ENCODE measurements around the gene PHLDA3. TPM values are rescaled to one million over a fixed set of nuclear protein-coding genes. Genes with fewer than 3 reads are reported as not detected.

Gene PHLDA3
- total RNA-seq, 2 donors from 2014 or later: 25.2 to 48.8 TPM

DNA sequence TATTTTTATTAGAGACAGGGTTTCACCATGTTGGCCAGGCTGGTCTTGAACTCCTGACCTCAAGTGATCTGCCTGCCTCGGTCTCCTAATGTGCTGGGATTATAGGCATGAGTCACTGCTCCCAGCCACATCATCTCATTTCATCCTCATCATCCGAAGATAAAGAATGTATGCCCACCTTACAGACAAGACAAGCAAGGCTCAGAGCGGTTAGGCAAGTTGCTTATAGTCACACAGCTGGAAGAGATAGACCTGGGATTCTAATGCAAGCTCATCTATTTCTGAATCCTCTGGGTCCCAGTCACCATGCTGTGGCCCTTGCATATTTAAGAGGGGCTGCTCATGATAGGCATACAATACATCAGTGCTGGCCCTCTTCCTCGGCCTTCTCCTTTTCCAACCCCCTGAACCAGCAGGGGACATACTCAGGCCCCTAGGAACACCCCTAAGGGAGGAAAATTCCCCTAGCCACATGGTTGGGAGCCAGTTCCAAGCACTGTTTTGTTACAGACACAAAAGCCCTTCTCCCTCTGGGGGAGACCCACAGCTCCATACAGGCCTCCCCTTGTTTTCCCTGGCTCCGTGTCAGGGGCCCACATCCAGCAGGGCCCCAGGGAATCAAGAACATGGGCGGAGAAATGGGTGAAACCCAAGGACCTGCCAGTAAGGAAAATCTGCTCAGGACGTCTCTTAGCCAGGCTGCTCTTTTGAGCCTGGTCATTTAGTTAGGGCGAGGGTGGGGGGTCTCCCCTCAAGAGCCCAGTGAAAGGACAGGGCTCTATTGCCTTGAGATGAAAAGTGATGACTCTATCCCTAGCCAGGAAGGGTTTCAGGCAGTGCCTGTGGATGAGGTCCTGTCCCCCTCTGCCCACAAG, 31.0 kb upstream of the PHLDA3 start:
- DNase-seq (no peak), ATAC-seq (no peak)
- Histone ChIP-seq H3K27ac (peak overlapping the region in 3 of 4 donors; percentile 3 to 53 (median 25)), H3K4me3 (no peak overlapping the region), H3K4me1 (peaks cover 69% of the 10 kb centered on the region), H3K36me3 (replicated peaks in 1 of 2; ENCODE audit: insufficient read depth in 1 of 2, low read depth in 2 of 2) (peaks cover 0 to 2% of the 10 kb centered on the region in 2 donors), H3K9me3 (no peaks in the 10 kb centered on the region), H3K27me3 (no peaks in the 10 kb centered on the region)
- intact Hi-C loops (cut with DNase I): no loop called here
- 80 to 85% methylated on average over 6 to 8 of the region's 8 CpGs for WGBS, 2 donors
- TF ChIP-seq, protein P1, sequence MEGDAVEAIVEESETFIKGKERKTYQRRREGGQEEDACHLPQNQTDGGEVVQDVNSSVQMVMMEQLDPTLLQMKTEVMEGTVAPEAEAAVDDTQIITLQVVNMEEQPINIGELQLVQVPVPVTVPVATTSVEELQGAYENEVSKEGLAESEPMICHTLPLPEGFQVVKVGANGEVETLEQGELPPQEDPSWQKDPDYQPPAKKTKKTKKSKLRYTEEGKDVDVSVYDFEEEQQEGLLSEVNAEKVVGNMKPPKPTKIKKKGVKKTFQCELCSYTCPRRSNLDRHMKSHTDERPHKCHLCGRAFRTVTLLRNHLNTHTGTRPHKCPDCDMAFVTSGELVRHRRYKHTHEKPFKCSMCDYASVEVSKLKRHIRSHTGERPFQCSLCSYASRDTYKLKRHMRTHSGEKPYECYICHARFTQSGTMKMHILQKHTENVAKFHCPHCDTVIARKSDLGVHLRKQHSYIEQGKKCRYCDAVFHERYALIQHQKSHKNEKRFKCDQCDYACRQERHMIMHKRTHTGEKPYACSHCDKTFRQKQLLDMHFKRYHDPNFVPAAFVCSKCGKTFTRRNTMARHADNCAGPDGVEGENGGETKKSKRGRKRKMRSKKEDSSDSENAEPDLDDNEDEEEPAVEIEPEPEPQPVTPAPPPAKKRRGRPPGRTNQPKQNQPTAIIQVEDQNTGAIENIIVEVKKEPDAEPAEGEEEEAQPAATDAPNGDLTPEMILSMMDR (IDR thresholded peaks at IDR 0.05): no peak
- no peak for TF ChIP-seq POLR2A (IDR thresholded peaks at IDR 0.05)

- TF ChIP-seq, protein P1 (IDR thresholded peaks at IDR 0.05): no peak
- TF ChIP-seq POLR2A (IDR thresholded peaks at IDR 0.05): no peak
- Histone ChIP-seq H3K4me3 (no peak overlapping the region), H3K27me3 (no peaks in the 10 kb centered on the region), H3K4me1 (peaks cover 69% of the 10 kb centered on the region), H3K9me3 (no peaks in the 10 kb centered on the region), H3K27ac (no peak overlapping the region), H3K36me3 (replicated peaks in 1 of 2; ENCODE audit: insufficient read depth in 1 of 2, low read depth in 2 of 2) (peaks cover 0 to 2% of the 10 kb centered on the region in 2 donors)
- WGBS, 2 donors: 92 to 93% methylated on average over 3 of the region's 3 CpGs
- ATAC-seq (no peak), DNase-seq (no peak)
- intact Hi-C loops (cut with DNase I): no loop called here
Measured at GRCh38 chr1:201499191-201499590, 30.2 kb upstream of the PHLDA3 start.

- ATAC-seq: no peak
- Histone ChIP-seq H3K4me3 (no peak overlapping the region), H3K4me1 (peaks cover 69% of the 10 kb centered on the region), H3K27me3 (no peaks in the 10 kb centered on the region), H3K9me3 (no peaks in the 10 kb centered on the region), H3K27ac (no peak overlapping the region), H3K36me3 (replicated peaks in 1 of 2; ENCODE audit: insufficient read depth in 1 of 2, low read depth in 2 of 2) (peaks cover 0 to 2% of the 10 kb centered on the region in 2 donors)
- no peak for TF ChIP-seq POLR2A (IDR thresholded peaks at IDR 0.05)
- TF ChIP-seq, protein P1 (IDR thresholded peaks at IDR 0.05): no peak
- intact Hi-C loops (cut with DNase I): no loop called here
- DNase-seq: no peak
- 95% methylated on average over 4 to 8 of the region's 8 CpGs for WGBS, 2 donors
Measured at GRCh38 chr1:201498621-201499020, 29.6 kb upstream of the PHLDA3 start.

- WGBS, 2 donors: 84 to 85% methylated on average over 16 of the region's 16 CpGs
- TF ChIP-seq, protein P1 (IDR thresholded peaks at IDR 0.05): no peak
- TF ChIP-seq POLR2A (IDR thresholded peaks at IDR 0.05): no peak
- H3K9me3 ChIP-seq: no peaks in the 10 kb centered on the region
- intact Hi-C loops (cut with DNase I): no loop called here
- H3K4me3 ChIP-seq: no peak overlapping the region
- ATAC-seq (no peak), DNase-seq (no peak)
- no peak overlapping the region for H3K27ac ChIP-seq
- no peaks in the 10 kb centered on the region for H3K27me3 ChIP-seq
- H3K4me1 ChIP-seq: peaks cover 66% of the 10 kb centered on the region
- peaks cover 0 to 2% of the 10 kb centered on the region in 2 donors for H3K36me3 ChIP-seq (replicated peaks in 1 of 2; ENCODE audit: insufficient read depth in 1 of 2, low read depth in 2 of 2)
Measured at GRCh38 chr1:201497935-201498509, 29.0 kb upstream of the PHLDA3 start.
